C4-2B (cell line): ENCODE measurements around the gene MYCBPAP.

Experiments used
- CTCF ChIP-seq: fragments of 450-650 bp; conservative IDR thresholded peaks from 2 replicates; pipeline ENCODE4 v1.5.1; 2017; ENCODE audit warnings: mild to moderate bottlenecking
- ZFX ChIP-seq: fragments of 450-650 bp; IDR thresholded peaks from 2 replicates; pipeline ENCODE4 v1.6.1; 2017

GRCh38 chr17:50518384-50519023 is 10.3 kb downstream of the MYCBPAP start:
- no peak for TF ChIP-seq CTCF
- TF ChIP-seq ZFX, result no peak
